GM12864 (cell line): ENCODE measurements around the gene OPCML.
"Not testable (repeated sequence)": the region's sequence is repeated elsewhere in the genome, so short reads cannot be mapped to it uniquely, and the experiment has no call there.

ENCODE experiments used
- DNase-seq: peaks from one replicate; pipeline ENCODE4 v3.0.0-alpha.2; 2011; ENCODE audit warnings: low read depth
- H3K4me3 ChIP-seq: 2 replicates; pipeline ENCODE4 v1.5.1; 2011; ENCODE audit warnings: mild to moderate bottlenecking, low read depth, low read length, control low read depth
- TF ChIP-seq, protein P1 (sequence below): IDR thresholded peaks from 2 replicates; pipeline ENCODE4 v1.5.1; 2011; ENCODE audit warnings: low read depth, mild to moderate bottlenecking, moderate library complexity, low read length, control low read depth, inconsistent platforms; ENCODE audit errors: missing control alignments

Gene OPCML

DNA sequence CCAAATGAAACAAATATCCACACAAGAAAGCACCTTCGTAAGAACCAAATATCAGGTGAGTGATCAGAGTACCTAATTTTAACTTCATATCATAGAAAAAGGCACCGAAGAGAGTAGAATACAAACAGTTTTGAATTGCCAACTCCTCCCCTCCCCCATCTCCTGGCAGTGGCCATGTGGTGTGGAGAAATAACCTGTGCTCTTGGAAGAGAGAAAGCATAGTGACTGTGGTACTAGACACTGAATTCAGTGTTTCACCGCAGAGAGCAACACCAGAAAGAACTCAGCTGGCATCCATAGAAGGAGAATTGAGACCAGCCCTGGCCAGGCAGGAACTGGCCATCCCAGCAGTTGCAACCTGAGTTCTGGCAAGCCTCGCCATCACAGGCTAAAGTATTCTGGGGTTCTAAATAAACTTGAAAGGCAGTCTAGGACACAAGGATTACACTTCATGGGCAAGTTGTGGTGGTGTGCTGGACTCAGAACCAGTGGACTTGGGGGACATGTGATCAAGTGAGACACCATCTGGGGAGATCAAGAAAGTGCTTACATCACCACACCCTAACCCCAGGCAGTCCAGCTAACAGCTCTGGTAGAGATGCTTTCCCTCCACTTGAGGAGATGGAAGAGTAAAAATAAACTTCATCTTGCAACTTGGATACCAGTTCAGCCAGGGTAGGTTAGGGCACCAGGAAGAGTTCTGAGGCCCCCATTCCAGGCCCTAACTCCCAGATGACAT is 1158.7 kb downstream of the OPCML start:
- H3K4me3 ChIP-seq, result no peak overlapping the region
- DNase-seq, result no peak
- TF ChIP-seq, protein P1, sequence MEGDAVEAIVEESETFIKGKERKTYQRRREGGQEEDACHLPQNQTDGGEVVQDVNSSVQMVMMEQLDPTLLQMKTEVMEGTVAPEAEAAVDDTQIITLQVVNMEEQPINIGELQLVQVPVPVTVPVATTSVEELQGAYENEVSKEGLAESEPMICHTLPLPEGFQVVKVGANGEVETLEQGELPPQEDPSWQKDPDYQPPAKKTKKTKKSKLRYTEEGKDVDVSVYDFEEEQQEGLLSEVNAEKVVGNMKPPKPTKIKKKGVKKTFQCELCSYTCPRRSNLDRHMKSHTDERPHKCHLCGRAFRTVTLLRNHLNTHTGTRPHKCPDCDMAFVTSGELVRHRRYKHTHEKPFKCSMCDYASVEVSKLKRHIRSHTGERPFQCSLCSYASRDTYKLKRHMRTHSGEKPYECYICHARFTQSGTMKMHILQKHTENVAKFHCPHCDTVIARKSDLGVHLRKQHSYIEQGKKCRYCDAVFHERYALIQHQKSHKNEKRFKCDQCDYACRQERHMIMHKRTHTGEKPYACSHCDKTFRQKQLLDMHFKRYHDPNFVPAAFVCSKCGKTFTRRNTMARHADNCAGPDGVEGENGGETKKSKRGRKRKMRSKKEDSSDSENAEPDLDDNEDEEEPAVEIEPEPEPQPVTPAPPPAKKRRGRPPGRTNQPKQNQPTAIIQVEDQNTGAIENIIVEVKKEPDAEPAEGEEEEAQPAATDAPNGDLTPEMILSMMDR, result no peak

- not testable (repeated sequence) for DNase-seq, H3K4me3 ChIP-seq
Observed at GRCh38 chr11:132370114-132370513, 1162.2 kb downstream of the OPCML start.

DNA sequence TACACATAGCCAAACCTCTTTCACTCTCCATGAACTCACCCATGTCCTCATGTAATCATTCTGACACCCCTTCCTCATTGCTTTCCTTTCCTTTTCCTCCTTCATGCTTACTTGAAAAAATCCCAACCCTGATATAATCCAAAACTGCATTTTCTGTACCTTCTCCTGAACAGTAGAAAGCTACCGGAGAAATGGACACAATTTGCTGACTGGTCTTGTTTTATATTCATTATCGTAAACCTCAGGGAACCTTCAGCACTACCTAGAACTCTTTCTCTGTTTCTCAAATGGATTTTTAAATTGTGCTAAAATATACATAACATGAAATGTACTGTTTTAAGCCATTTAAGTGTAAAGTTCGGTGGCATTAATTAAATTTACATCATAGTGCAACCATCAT is 1165.0 kb downstream of the OPCML start:
- TF ChIP-seq, protein P1, result no peak
- H3K4me3 ChIP-seq, result no peak overlapping the region
- DNase-seq, result no peak

GRCh38 chr11:132365650-132366049 is 1166.7 kb downstream of the OPCML start:
- TF ChIP-seq, protein P1, result no peak
- DNase-seq, result no peak
- no peak overlapping the region for H3K4me3 ChIP-seq
